ENCODE results near the gene CANX. TPM values are rescaled to one million over a fixed set of nuclear protein-coding genes. Genes with fewer than 3 reads are reported as not detected.
"Not testable (repeated sequence)": the region's sequence is repeated elsewhere in the genome, so short reads cannot be mapped to it uniquely, and the experiment has no call there.

The CANX gene
- total RNA-seq, 1 donor from 2014 or later, result 353 TPM

GRCh38 chr5:179699616-179700237, 960 bp downstream of the CANX start:
- peak; percentile 18 for DNase-seq

GRCh38 chr5:179700401-179700918, 1.7 kb downstream of the CANX start:
- no peak for DNase-seq

GRCh38 chr5:179716286-179716685, 17.5 kb downstream of the CANX start:
- DNase-seq, result no peak

GRCh38 chr5:179720222-179720621, 21.5 kb downstream of the CANX start:
- no peak for DNase-seq

- no peak for DNase-seq
These were observed 25.4 kb downstream of the CANX start for GRCh38 chr5:179724163-179724562.

GRCh38 chr5:179727106-179727505, 28.3 kb downstream of the CANX start:
- DNase-seq, result no peak

GRCh38 chr5:179729303-179729702, 30.5 kb downstream of the CANX start:
- DNase-seq, result no peak

GRCh38 chr5:179729727-179730126, 31.0 kb downstream of the CANX start:
- no peak for DNase-seq

- DNase-seq, result no peak
These were observed 31.6 kb downstream of the CANX start for GRCh38 chr5:179730356-179730755.

- no peak for DNase-seq
These were observed 32.1 kb downstream of the CANX start for GRCh38 chr5:179730852-179731251.

- DNase-seq, result no peak
These were observed 33.1 kb downstream of the CANX start for GRCh38 chr5:179731791-179732411.

- peak; percentile 100 for DNase-seq
These were observed 33.7 kb downstream of the CANX start, which contains the start of gene MAML1 for GRCh38 chr5:179732412-179732917. MAML1 (plus strand) TSS chr5:179732822; CDS start chr5:179733113, 291 bp downstream.

- peak; percentile 66 for DNase-seq
These were observed 34.4 kb downstream of the CANX start for GRCh38 chr5:179732918-179733771.

GRCh38 chr5:179733772-179734126, 35.0 kb downstream of the CANX start:
- no peak for DNase-seq

GRCh38 chr5:179734536-179735164, 35.9 kb downstream of the CANX start:
- DNase-seq, result no peak

- DNase-seq, result no peak
These were observed 40.0 kb downstream of the CANX start for GRCh38 chr5:179738742-179739141.

GRCh38 chr5:179744106-179744505, 45.3 kb downstream of the CANX start:
- not testable (repeated sequence) for DNase-seq

GRCh38 chr5:179746872-179747271, 48.1 kb downstream of the CANX start:
- DNase-seq, result no peak

GRCh38 chr5:179747811-179748210, 49.0 kb downstream of the CANX start:
- no peak for DNase-seq

- no peak for DNase-seq
These were observed 51.2 kb downstream of the CANX start for GRCh38 chr5:179749857-179750508.

- no peak for DNase-seq
These were observed 55.2 kb downstream of the CANX start for GRCh38 chr5:179753971-179754370.

GRCh38 chr5:179755022-179755421, 56.3 kb downstream of the CANX start:
- DNase-seq, result no peak

Data from tongue (tissue), 2 donors.